H1 (cell line): ENCODE results near the gene SLC24A3. TPM values are rescaled to one million over a fixed set of nuclear protein-coding genes. Genes with fewer than 3 reads are reported as not detected.

ENCODE experiments used
- ASH2L ChIP-seq: fragments of 200-600, 300-600 bp; sonication (generic); IDR thresholded peaks from one replicate; pipeline ENCODE4 v1.7.1; 2017; ENCODE audit warnings: low read length
- BACH1 ChIP-seq: IDR thresholded peaks from 2 replicates; pipeline ENCODE4 v1.6.1; 2012; ENCODE audit warnings: low read length, improper control_type of control experiment
- BCL11A ChIP-seq, 2 experiments: IDR thresholded peaks; one replicate each; pipeline ENCODE4 v1.6.1; 2011; ENCODE audit warnings: low read depth in 2 of 2, low read length in 2 of 2, mild to moderate bottlenecking in 2 of 2
- BRCA1 ChIP-seq: IDR thresholded peaks from 2 replicates; pipeline ENCODE4 v1.6.1; 2012; ENCODE audit warnings: low read depth, low read length, improper control_type of control experiment
- CHD1 ChIP-seq: IDR thresholded peaks from 2 replicates; pipeline ENCODE4 v1.6.1; 2012; ENCODE audit warnings: low read depth, low read length, improper control_type of control experiment
- GABPA ChIP-seq: IDR thresholded peaks from 2 replicates; pipeline ENCODE4 v1.6.1; 2011; ENCODE audit warnings: mild to moderate bottlenecking, low read length, moderate library complexity, borderline replicate concordance; ENCODE audit not compliant: insufficient read depth
- JUND ChIP-seq: IDR thresholded peaks from 2 replicates; pipeline ENCODE4 v1.6.1; 2011; ENCODE audit warnings: mild to moderate bottlenecking, improper control_type of control experiment, low read length
- KDM5A ChIP-seq: fragments of 200-600 bp; IDR thresholded peaks from 2 replicates; pipeline ENCODE4 v1.7.1; 2012; ENCODE audit warnings: mild to moderate bottlenecking, low read length, inconsistent platforms, mixed read lengths
- SP2 ChIP-seq: IDR thresholded peaks from 2 replicates; pipeline ENCODE4 v1.6.1; 2012; ENCODE audit warnings: mild to moderate bottlenecking, low read length, inconsistent platforms
- TAF1 ChIP-seq: IDR thresholded peaks from 2 replicates; pipeline ENCODE4 v1.6.1; 2011; ENCODE audit warnings: mild to moderate bottlenecking, low read depth, low read length
- TAF7 ChIP-seq: optimal IDR thresholded peaks from 2 replicates; pipeline ENCODE3; 2011; ENCODE audit warnings: low read depth, mild to moderate bottlenecking, inconsistent platforms, low read length, moderate library complexity, borderline replicate concordance
- TBP ChIP-seq: IDR thresholded peaks from 2 replicates; pipeline ENCODE4 v1.6.1; 2011; ENCODE audit warnings: low read depth, low read length, improper control_type of control experiment
- YY1 ChIP-seq: IDR thresholded peaks from 2 replicates; pipeline ENCODE4 v1.6.1; 2011; ENCODE audit warnings: low read depth, mild to moderate bottlenecking, low read length
- ZNF274 ChIP-seq: IDR thresholded peaks from 2 replicates; pipeline ENCODE4 v1.7.0; 2012; ENCODE audit warnings: low read length, borderline replicate concordance; ENCODE audit errors: extremely low read depth
- polyA plus RNA-seq, 7 experiments: library from polyadenylated mRNA; depleted of rRNA in 3 of 7; stranded (reverse) in 5 of 7; unstranded in 2 of 7; fragments of >200 nt in 5 of 7; fragments of 200-250 nt in 2 of 7; gene quantifications; 1 replicate in 5 of 7; 2 replicates in 1 of 7; 4 replicates in 1 of 7; pipeline versions ENCODE4 v1.2.1 to v1.2.3, GENCODE V29; 2011 to 2013; ENCODE audit warnings: missing spikeins in 2 of 7, mixed read lengths in 2 of 7
- total RNA-seq: library from RNA; stranded (reverse); fragmentation: NEBNext Ultra II Directional; extraction: Animal tissue kit (Norgen Biotek cat#: 25700); gene quantifications from 2 replicates; pipeline ENCODE4 v1.2.1, GENCODE V29; 2021
- TF ChIP-seq, protein P1 (sequence below): IDR thresholded peaks from 2 replicates; pipeline ENCODE4 v1.6.1; 2011; ENCODE audit warnings: low read length, improper control_type of control experiment

Gene SLC24A3
- total and polyA plus RNA-seq, 2 of the 8 experiments (the other 6 are each of a cell fraction or from before 2014, with no cell fraction given) = 4.5 to 6.3 TPM

GRCh38 chr20:19583532-19584175 lies 371.2 kb downstream of the SLC24A3 start (continued):
- TF ChIP-seq GABPA (no peak), BCL11A (IDR thresholded peaks at IDR 0.05; ENCODE audit: low read depth in 2 of 2, low read length in 2 of 2) (no peak), ASH2L (no peak), ZNF274 (no peak), JUND (0 out of 2 replicates have a peak, but pooled peaks have one; percentile 9), TBP (no peak), CHD1 (no peak), KDM5A (no peak), TAF7 (no peak), BACH1 (no peak), TAF1 (no peak), BRCA1 (no peak; the same call in 1 of the 2 replicates), SP2 (no peak), YY1 (peak; percentile 80)
- TF ChIP-seq, protein P1, sequence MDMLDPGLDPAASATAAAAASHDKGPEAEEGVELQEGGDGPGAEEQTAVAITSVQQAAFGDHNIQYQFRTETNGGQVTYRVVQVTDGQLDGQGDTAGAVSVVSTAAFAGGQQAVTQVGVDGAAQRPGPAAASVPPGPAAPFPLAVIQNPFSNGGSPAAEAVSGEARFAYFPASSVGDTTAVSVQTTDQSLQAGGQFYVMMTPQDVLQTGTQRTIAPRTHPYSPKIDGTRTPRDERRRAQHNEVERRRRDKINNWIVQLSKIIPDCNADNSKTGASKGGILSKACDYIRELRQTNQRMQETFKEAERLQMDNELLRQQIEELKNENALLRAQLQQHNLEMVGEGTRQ = no peak
- TF ChIP-seq, all 59 proteins: peak for 6
